Activated T-cell treated with anti-CD3 and anti-CD28 coated beads for 24 hours (primary cell): ENCODE results near the gene PTPRN2.
"Not testable (repeated sequence)": the region's sequence is repeated elsewhere in the genome, so short reads cannot be mapped to it uniquely, and the experiment has no call there.

Experiments used
- DNase-seq: peaks from one replicate; pipeline ENCODE4 v3.0.0-alpha.2; 2020; ENCODE audit warnings: low read depth

The PTPRN2 gene

GRCh38 chr7:157596881-157597280 is 990.7 kb downstream of the PTPRN2 start:
- DNase-seq, result no peak

DNA sequence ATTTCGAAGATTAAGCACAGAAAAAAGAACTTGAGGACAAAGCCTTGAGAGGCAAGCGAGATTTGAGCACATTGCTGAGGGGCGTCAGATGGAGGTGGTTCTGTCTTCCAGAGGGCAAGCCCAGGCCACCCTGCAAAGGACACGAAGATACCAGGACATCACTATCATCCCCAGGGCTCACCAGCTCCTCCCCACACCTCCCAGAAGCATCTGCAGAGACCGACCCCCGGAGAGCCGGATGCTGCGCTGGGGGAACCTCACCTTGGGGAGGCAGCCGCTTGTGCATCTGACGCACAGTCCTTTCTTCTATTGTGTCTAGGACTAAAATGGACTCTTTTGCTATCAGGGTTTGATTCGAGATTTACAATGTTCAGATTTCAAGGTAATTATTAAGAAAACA is 991.2 kb downstream of the PTPRN2 start:
- no peak for DNase-seq

DNA sequence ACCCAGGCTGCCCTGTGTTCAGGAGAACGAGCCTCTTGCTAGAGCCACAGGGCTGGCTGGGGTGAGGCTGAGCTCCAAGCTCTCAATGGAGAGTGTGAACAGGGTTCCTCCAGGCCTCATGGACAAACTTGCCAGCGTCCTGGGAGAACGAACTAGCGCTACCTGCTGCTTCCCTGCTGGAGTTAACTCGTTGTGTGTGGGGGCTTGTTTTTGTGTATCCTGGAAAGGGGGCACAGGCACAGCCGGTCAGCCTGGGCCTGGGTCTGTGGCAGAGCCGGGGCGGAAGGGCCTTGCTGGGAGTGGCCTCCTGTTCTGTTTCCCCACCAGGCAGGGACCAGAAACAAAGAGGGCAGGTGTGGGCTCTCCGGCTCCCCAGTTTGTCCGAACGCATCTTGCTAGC is 991.6 kb downstream of the PTPRN2 start:
- DNase-seq, result no peak

- no peak for DNase-seq
Measured at GRCh38 chr7:157595086-157595855, 992.4 kb downstream of the PTPRN2 start.

DNA sequence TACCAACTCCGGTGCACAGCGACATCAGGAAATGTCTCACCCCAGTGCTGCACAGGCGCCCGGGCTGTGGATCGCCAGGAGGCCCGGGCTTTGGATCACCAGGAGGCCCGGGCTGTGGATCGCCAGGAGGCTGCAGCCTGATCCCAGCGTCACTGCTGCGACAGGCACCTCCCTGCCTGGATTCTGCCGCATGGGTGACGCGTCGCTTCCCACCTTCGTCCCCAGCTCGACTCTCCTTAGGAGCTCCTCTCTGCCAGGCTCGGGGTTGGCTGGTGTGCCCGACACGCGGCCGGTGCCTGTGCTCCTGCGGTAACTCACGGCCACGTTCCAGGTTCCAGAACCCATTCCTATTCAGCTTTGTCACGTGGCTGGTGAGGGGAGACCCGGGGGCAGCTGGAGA is 993.3 kb downstream of the PTPRN2 start:
- DNase-seq, result no peak

DNA sequence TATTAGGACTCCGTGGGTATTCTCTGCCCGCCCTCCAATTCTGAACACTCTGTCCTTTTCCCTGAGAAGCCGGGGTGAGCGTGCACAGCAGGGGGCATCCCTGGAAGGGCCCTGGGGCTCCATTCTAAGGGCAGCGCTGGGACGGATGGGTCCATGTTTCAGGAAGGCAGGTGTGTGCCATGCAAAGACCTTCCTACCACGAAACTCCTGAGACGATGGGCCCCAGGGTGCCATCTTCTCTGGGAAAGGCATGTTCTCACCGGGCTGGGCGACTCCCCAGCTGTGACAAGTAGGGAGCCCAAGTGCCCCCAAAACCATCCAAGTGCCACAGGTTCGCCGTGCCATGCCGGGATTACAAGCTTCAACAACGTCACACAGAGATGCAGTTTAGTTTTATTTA is 994.1 kb downstream of the PTPRN2 start:
- no peak for DNase-seq

GRCh38 chr7:157592636-157593320 is 994.8 kb downstream of the PTPRN2 start:
- not testable (repeated sequence) for DNase-seq

DNA sequence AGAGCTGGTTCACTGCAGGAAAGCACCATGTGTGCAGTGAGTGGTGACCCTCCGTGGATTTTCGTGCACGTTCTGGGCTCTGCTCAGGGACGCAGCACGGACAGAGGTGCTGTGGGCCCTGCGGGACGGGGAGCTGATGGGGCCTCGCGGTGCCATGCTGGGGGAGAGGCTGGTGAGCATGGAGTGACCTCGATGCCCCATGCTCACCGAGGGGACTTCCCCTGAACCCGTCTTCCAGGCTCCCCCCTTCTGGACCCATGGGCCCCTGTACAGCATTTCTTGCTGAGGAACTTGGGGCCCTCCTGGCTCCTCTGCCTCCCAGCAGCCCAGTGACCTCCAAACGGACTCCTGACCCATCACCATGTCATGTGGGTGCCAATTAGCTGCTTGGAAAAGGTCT is 997.1 kb downstream of the PTPRN2 start:
- no peak for DNase-seq

GRCh38 chr7:157589680-157590079 is 997.9 kb downstream of the PTPRN2 start:
- no peak for DNase-seq

DNA sequence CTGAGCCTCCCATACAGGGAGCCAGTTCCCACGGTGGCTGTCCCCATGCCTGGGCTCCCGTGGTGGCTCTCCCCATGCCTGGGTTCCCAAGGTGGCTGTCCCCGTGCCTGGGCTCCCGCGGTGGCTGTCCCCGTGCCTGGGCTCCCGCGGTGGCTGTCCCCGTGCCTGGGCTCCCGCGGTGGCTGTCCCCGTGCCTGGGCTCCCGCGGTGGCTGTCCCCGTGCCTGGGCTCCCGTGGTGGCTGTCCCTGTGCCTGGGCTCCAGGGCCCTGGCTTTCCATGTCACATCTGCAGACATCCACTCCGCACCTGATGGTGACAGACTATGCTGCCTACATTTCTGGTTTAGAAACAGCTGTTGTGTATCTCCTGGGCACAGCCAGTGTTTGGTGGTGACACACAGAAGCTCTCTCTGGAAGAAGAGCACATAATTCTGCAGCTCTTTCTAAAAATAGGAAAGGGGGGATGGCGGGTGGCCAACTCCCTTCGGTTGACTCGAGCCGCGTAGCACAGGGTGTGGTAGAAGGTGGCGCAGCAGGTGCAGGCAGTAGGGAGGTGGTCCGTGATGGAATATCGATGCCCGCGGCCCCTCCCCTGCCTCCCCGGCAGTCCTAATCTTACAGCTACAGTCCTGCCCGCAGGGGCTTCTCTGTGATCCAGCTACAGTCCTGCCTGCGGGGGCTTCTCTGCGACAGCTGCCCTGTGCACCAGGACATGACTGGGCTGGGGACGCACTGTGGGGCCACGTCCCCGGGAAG is 999.6 kb downstream of the PTPRN2 start:
- no peak for DNase-seq

DNA sequence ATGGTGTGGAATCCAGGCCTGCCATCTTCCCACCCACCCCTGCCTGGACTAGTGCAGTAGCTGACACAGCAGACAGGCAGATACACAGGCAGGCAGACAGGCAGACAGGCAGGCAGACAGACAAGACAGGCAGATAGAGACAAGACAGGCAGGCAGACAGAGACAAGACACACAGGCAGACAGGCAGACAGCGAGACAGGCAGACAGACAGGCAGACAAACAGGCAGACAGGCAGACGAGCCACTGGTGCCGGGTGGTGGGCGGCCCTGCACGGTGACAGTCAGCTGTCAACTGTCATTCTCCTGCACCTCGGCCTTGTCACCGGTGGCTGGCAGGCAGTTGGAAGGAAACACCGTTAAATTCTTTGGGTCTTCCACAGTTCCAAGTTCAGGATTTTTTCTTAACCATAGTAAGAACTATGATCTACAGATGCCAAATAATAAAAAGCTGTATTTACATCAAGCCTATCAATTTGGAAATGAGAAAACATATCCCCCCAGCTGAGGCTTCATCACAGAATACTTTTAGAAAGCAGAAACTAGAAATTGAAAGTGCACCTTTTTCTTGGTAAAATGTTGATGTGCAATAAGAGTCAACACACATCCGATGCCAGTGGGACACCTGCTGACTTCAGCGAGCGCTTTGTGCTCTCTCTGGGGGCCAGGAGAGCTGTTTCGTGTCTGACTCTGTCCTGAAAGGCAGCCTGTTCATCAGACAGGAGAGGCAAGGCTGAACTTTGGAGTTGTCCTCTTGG is 1000.4 kb downstream of the PTPRN2 start:
- DNase-seq, result no peak

DNA sequence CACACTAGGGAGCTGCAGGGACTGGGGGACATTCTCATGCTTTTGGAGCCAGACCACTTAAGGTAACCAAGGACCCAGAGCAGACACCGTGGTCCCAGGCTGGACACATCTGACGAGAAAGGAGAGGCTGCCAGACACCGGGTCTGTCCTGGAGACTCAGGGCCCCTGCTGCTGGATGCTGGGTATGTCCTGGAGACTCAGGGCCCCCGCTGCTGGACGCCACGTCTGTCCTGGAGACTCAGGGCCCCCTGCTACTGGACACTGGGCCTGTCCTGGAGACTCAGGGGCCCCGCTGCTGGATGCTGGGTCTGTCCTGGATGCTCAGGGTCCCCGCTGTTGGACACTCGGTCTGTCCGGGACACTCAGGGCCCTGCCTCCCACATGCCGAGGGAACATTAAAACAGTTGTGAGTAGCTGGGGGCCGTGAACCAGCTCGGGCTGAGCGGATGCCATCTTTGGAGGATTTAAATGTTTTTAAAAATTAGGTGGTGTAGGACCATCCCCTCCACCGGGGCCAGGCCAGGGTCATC is 1001.1 kb downstream of the PTPRN2 start:
- DNase-seq, result no peak

- DNase-seq, result no peak
Measured at GRCh38 chr7:157585113-157585861, 1002.3 kb downstream of the PTPRN2 start.

- DNase-seq, result no peak
Measured at GRCh38 chr7:157584420-157584819, 1003.2 kb downstream of the PTPRN2 start.

DNA sequence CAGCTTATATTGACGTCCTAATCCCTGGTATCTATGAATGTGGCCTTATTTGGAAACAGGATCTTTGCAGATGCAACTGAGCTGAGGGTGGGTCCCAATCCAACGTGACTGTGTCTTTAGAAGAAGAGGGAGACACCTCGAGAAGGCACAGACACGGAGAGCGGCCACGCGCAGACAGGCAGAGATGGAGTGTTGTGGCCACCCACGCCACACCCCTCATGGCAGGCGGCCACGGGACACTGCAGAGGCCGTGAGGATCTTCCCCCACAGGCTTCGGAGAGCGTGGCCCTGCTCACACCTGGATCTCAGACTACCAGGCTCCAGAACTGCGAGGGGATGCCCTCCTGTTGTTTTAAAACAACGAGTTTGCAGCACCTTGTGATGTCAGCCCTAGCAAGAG is 1005.9 kb downstream of the PTPRN2 start:
- DNase-seq, result no peak

- no peak for DNase-seq
Measured at GRCh38 chr7:157580324-157580723, 1007.3 kb downstream of the PTPRN2 start.

- no peak for DNase-seq
Measured at GRCh38 chr7:157579425-157579824, 1008.2 kb downstream of the PTPRN2 start.

GRCh38 chr7:157577796-157578339 is 1009.8 kb downstream of the PTPRN2 start:
- DNase-seq, result no peak

- DNase-seq, result no peak
Measured at GRCh38 chr7:157577061-157577460, 1010.6 kb downstream of the PTPRN2 start.

DNA sequence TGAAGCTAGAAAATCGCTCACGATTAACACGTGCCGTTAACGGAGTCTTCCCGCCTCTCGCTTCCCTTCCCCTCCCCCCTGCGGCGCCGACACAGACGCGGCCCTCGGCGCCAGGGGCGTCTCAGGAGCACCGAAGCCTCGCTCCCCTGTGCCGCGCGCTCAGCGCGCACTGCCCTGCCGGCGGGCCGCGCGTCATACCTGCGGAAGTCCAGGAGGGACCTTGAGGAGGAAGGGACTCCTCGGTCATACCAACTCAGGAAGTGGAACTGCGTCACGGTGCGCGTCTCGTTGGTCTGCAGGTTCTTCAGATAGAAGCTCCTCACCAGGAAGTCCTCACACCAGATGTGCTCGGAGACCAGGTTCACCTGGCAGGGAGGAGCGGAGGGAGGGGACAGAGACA is 1011.2 kb downstream of the PTPRN2 start:
- peak; percentile 39 for DNase-seq

GRCh38 chr7:157575777-157576176 is 1011.8 kb downstream of the PTPRN2 start:
- DNase-seq, result no peak
